Measurements from ENCODE around the gene ARFGEF2. TPM values are rescaled to one million over a fixed set of nuclear protein-coding genes. Genes with fewer than 3 reads are reported as not detected.

Gene ARFGEF2
- total and polyA plus RNA-seq, 7 donors, result 7.8 to 36.1 (median 22.8) TPM

GRCh38 chr20:48944663-48945297, 23.3 kb downstream of the ARFGEF2 start:
- intact Hi-C loops (cut with DNase I), result no loop called here
- no peaks in the 10 kb centered on the region for H3K27me3 ChIP-seq (ENCODE audit: insufficient read depth in 3 of 3, low read length in 2 of 3)
- H3K27ac ChIP-seq, result no peak overlapping the region
- no peak overlapping the region for H3K4me3 ChIP-seq
- H3K36me3 ChIP-seq (ENCODE audit: insufficient read depth in 1 of 2, low read depth in 1 of 2), result peaks cover 10 to 84% of the 10 kb centered on the region in 2 donors
- WGBS, 3 donors, result 68 to 80% (median 70%) methylated on average over 3 of the region's 3 CpGs
- ATAC-seq (peak in 2 of 4 donors; percentile 38 to 39), DNase-seq (no peak)
- no peaks in the 10 kb centered on the region for H3K4me1 ChIP-seq
- no peaks in the 10 kb centered on the region for H3K9me3 ChIP-seq
- TF ChIP-seq CTCF (IDR thresholded peaks at IDR 0.05), result no peak

- no peaks in the 10 kb centered on the region for H3K4me1 ChIP-seq
- ATAC-seq, result peak in 2 of 4 donors; percentile 37 to 52
- H3K4me3 ChIP-seq, result no peak overlapping the region
- H3K9me3 ChIP-seq, result no peaks in the 10 kb centered on the region
- peaks cover 10 to 96% of the 10 kb centered on the region in 2 donors for H3K36me3 ChIP-seq (ENCODE audit: insufficient read depth in 1 of 2, low read depth in 1 of 2)
- intact Hi-C loops (cut with DNase I), result no loop called here
- H3K27ac ChIP-seq, result no peak overlapping the region
- H3K27me3 ChIP-seq (ENCODE audit: insufficient read depth in 3 of 3, low read length in 2 of 3), result no peaks in the 10 kb centered on the region
- 75 to 84% (median 76%) methylated on average over 6 of the region's 6 CpGs for WGBS, 3 donors
- TF ChIP-seq CTCF (IDR thresholded peaks at IDR 0.05), result no peak
- DNase-seq, result no peak
These were observed 24.5 kb downstream of the ARFGEF2 start for GRCh38 chr20:48945840-48946514.

- peak in 3 of 4 donors; percentile 59 to 70 (median 59) for ATAC-seq
- Histone ChIP-seq H3K27me3 (ENCODE audit: insufficient read depth in 3 of 3, low read length in 2 of 3) (no peaks in the 10 kb centered on the region), H3K4me1 (no peaks in the 10 kb centered on the region), H3K36me3 (ENCODE audit: insufficient read depth in 1 of 2, low read depth in 1 of 2) (peaks cover 18 to 100% of the 10 kb centered on the region in 2 donors), H3K9me3 (no peaks in the 10 kb centered on the region), H3K4me3 (no peak overlapping the region), H3K27ac (no peak overlapping the region)
- intact Hi-C loops (cut with DNase I), result no loop called here
- no peak for TF ChIP-seq CTCF (IDR thresholded peaks at IDR 0.05)
- no peak for DNase-seq
- WGBS, 3 donors, result 90 to 92% (median 91%) methylated on average over 6 of the region's 6 CpGs
These were observed 27.1 kb downstream of the ARFGEF2 start for GRCh38 chr20:48948612-48949011.

GRCh38 chr20:48949304-48950170, 28.0 kb downstream of the ARFGEF2 start:
- no peak for TF ChIP-seq CTCF (IDR thresholded peaks at IDR 0.05)
- DNase-seq (no peak), ATAC-seq (no peak)
- Histone ChIP-seq H3K4me3 (no peak overlapping the region), H3K27ac (no peak overlapping the region), H3K36me3 (ENCODE audit: insufficient read depth in 1 of 2, low read depth in 1 of 2) (peaks cover 21 to 100% of the 10 kb centered on the region in 2 donors), H3K4me1 (no peaks in the 10 kb centered on the region), H3K9me3 (no peaks in the 10 kb centered on the region), H3K27me3 (ENCODE audit: insufficient read depth in 3 of 3, low read length in 2 of 3) (no peaks in the 10 kb centered on the region)
- intact Hi-C loops (cut with DNase I), result no loop called here
- WGBS, 3 donors, result 80 to 89% (median 85%) methylated on average over 7 of the region's 7 CpGs
